HepG2 (cell line): ENCODE data around the gene XPO5. TPM values are rescaled to one million over a fixed set of nuclear protein-coding genes. Genes with fewer than 3 reads are reported as not detected.

Experiments
- ARID5B ChIP-seq: IDR thresholded peaks from 2 replicates; pipeline ENCODE4 v1.4.0; 2020; ENCODE audit warnings: mild to moderate bottlenecking, missing genetic modification reagents
- BCLAF1 ChIP-seq: fragments of 450-650 bp; IDR thresholded peaks from 2 replicates; pipeline ENCODE4 v1.6.1; 2017; ENCODE audit warnings: mild to moderate bottlenecking
- CENPT ChIP-seq: sonication (generic); formaldehyde crosslinking; IDR thresholded peaks from 2 replicates; pipeline ENCODE4 v1.8.0; 2022; ENCODE audit warnings: low read depth, mild to moderate bottlenecking, moderate library complexity, missing genetic modification reagents
- FOXK2 ChIP-seq: fragments of 450-650 bp; IDR thresholded peaks from 2 replicates; pipeline ENCODE4 v1.6.1; 2016
- HDAC2 ChIP-seq: sonication (generic); formaldehyde crosslinking; IDR thresholded peaks from 2 replicates; pipeline ENCODE4 v1.4.0; 2020; ENCODE audit warnings: missing genetic modification reagents
- HNRNPL ChIP-seq: fragments of 200-400 bp; formaldehyde crosslinking; IDR thresholded peaks from 2 replicates; pipeline ENCODE4 v1.6.1; 2017; ENCODE audit warnings: mild to moderate bottlenecking, low read depth, low read length
- KLF9 ChIP-seq: IDR thresholded peaks from 2 replicates; pipeline ENCODE4 v1.6.1; 2016; ENCODE audit warnings: low read depth
- MEIS1 ChIP-seq: sonication (generic); formaldehyde crosslinking; IDR thresholded peaks from 2 replicates; pipeline ENCODE4 v1.9.0; 2021; ENCODE audit warnings: mild to moderate bottlenecking, missing genetic modification reagents, moderate library complexity, borderline replicate concordance
- MLXIP ChIP-seq: sonication (generic); formaldehyde crosslinking; IDR thresholded peaks from 2 replicates; pipeline ENCODE4 v1.9.0; 2021; ENCODE audit warnings: missing genetic modification reagents, borderline replicate concordance
- NBN ChIP-seq: fragments of 450-650 bp; conservative IDR thresholded peaks from 2 replicates; pipeline ENCODE4 v1.6.1; 2017
- NFE2L2 ChIP-seq: fragments of 150-350 bp; IDR thresholded peaks from 2 replicates; pipeline ENCODE4 v1.6.1; 2014; ENCODE audit warnings: low read length
- POLR2A ChIP-seq, 2 experiments: IDR thresholded peaks; 2 replicates each; pipeline ENCODE4 v1.6.1; 2011; ENCODE audit warnings: low read depth in 2 of 2, low read length in 2 of 2, mild to moderate bottlenecking in 1 of 2, moderate library complexity in 1 of 2; ENCODE audit not compliant: insufficient read depth in 1 of 2
- SALL1 ChIP-seq: sonication (generic); formaldehyde crosslinking; IDR thresholded peaks from 2 replicates; pipeline ENCODE4 v1.8.0; 2022; ENCODE audit warnings: mild to moderate bottlenecking, missing genetic modification reagents
- TEAD2 ChIP-seq: sonication (generic); formaldehyde crosslinking; IDR thresholded peaks from 2 replicates; pipeline ENCODE4 v1.9.0; 2021; ENCODE audit warnings: missing genetic modification reagents
- ZBTB42 ChIP-seq: sonication (generic); formaldehyde crosslinking; IDR thresholded peaks from 2 replicates; pipeline ENCODE4 v1.5.0; 2020; ENCODE audit warnings: mild to moderate bottlenecking, missing genetic modification reagents
- ZMAT3 ChIP-seq: sonication (generic); formaldehyde crosslinking; conservative IDR thresholded peaks from 2 replicates; pipeline ENCODE4 v1.7.0; 2021; ENCODE audit warnings: missing genetic modification reagents
- ZNF275 ChIP-seq: sonication (generic); formaldehyde crosslinking; IDR thresholded peaks from 2 replicates; pipeline ENCODE4 v1.8.0; 2022; ENCODE audit warnings: missing genetic modification reagents, mild to moderate bottlenecking, inconsistent platforms, borderline replicate concordance
- ZNF367 ChIP-seq: sonication (generic); formaldehyde crosslinking; IDR thresholded peaks from 2 replicates; pipeline ENCODE4 v1.4.0; 2020; ENCODE audit warnings: missing genetic modification reagents, borderline replicate concordance
- ZNF460 ChIP-seq: sonication (generic); formaldehyde crosslinking; IDR thresholded peaks from 2 replicates; pipeline ENCODE4 v1.5.1; 2020; ENCODE audit warnings: missing genetic modification reagents, mild to moderate bottlenecking, borderline replicate concordance
- polyA plus RNA-seq, 8 experiments: library from polyadenylated mRNA; depleted of rRNA in 3 of 8; stranded (reverse) in 7 of 8; unstranded in 1 of 8; fragments of >200 nt; fragmentation: Illumina TruSeq in 4 of 8; extraction: Trizol in 4 of 8; gene quantifications; 2 replicates each; pipeline versions ENCODE4 v1.2.1 to v1.2.3, GENCODE V29; 2011 to 2016; ENCODE audit warnings: low read depth in 4 of 8, missing spikeins in 1 of 8, mixed read lengths in 1 of 8; ENCODE audit not compliant: insufficient read depth in 1 of 8
- total RNA-seq, 5 experiments: library from RNA; depleted of rRNA; stranded (reverse); fragments of >200 nt; fragmentation: Illumina TruSeq; extraction: Trizol; gene quantifications; 2 replicates each; pipeline ENCODE4 v1.2.3, GENCODE V29; 2016; ENCODE audit warnings: low read depth in 1 of 5

The XPO5 gene
- total and polyA plus RNA-seq, 2 of the 13 experiments (the other 11 are each of a cell fraction or from before 2014, with no cell fraction given): 52.2 to 68.0 TPM

- TF ChIP-seq ARID5B (CRISPR knock-in tag) (peak; percentile 83), SALL1 (CRISPR knock-in tag) (peak; percentile 78), HNRNPL (no peak), MLXIP (CRISPR knock-in tag) (no peak), FOXK2 (peak; percentile 16; the same call in 1 of the 2 replicates), ZMAT3 (peak; percentile 75), KLF9 (CRISPR knock-in tag) (no peak), ZNF275 (CRISPR knock-in tag) (no peak), TEAD2 (CRISPR knock-in tag) (no peak), ZBTB42 (CRISPR knock-in tag) (no peak), NFE2L2 (no peak), CENPT (no peak), MEIS1 (CRISPR knock-in tag) (peak; percentile 65; the same call in 1 of the 2 replicates), NBN (no peak), ZNF460 (CRISPR knock-in tag) (no peak), ZNF367 (no peak), HDAC2 (CRISPR knock-in tag) (peak; percentile 86), BCLAF1 (no peak), POLR2A (IDR thresholded peaks at IDR 0.05; ENCODE audit: insufficient read depth in 1 of 2, low read depth in 2 of 2, low read length in 2 of 2) (no peak)
Observed at GRCh38 chr6:43488667-43489276, 87.1 kb downstream of the XPO5 start (continued).
